ENCODE measurements around the gene ADAD1.

ADAD1 gene

DNA sequence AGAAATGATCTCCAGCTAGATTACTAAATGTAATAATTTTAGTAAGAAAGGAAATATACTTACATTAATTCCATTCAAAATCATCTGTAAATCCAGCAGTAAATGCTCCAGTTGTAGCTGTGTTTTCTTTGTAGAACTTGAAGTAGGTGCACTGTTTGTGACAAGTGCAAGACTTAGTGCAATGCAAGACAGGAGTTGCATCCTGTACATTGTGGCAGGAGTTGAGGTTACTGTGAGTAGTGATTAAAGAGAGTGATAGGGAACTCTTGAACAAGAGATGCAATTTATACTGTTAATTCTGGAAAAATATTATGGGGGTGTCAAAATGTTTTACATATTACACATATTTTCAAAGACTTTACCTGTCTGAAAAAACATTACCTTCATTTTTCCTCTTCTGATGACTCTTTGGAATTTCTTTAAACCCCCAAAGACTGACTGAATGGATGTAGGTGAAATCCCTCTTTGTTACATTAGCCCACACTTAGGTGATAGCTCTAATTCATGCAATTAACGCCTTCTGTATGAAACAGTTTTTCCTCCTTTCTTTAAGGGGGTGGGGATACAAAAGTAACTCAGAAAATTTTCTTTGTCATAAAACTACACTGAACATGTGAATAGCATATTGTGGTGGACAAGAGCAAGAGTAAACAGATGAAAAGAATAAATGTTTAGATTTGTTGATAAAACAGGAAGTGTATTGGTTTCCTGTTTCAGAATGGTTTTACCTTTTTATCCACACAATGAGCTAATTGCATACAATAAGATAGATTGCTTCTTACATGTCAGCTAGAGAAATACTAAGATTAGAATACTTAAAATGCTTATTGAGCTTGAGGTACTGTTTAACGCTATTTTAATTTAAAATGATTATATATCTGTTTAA lies 77.7 kb downstream of the ADAD1 start, which contains the start of gene IL2:
IL2 (minus strand) TSS at position 495 of the 886 bp plus-strand sequence; CDS start at position 210, 285 bp downstream.
- peak; percentile 21 for DNase-seq

DNA sequence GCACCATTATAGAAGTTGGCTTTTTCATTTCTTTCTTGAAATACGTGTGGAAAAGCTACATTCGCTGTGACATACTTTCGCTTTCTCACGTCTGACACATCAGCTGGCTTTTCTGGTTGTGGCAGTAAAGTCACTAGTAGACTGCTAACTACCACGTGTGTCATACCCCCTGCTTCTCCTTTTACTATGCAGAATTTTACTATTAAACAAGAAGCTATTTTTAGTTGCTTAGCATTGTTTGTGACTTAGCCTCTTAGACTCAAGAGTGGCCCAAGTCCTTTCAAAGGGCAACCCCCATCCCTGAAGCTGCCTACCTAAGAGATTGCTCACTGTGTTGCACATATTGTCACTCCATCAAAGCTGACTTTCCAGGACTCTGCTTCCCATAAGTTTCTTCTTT lies 79.8 kb downstream of the ADAD1 start:
- no peak for DNase-seq

DNA sequence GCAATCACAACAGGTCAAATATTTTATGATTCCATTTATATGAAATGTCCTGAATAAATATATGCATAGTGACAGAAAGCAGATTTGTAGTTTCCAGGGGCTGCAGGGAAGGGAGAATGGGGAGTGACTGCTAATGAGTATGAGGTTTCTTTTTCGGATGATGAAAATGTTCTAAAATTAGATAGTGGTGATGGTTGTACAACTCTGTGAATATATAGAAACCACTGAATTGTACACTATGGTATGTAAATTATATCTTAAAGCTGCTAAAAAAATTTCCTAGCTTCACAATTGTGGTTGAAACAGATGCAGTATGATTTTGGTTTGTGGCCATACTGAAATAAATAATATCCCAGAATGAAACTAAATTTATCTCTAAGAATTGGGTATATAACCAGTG lies 90.6 kb downstream of the ADAD1 start:
- no peak for DNase-seq

DNA sequence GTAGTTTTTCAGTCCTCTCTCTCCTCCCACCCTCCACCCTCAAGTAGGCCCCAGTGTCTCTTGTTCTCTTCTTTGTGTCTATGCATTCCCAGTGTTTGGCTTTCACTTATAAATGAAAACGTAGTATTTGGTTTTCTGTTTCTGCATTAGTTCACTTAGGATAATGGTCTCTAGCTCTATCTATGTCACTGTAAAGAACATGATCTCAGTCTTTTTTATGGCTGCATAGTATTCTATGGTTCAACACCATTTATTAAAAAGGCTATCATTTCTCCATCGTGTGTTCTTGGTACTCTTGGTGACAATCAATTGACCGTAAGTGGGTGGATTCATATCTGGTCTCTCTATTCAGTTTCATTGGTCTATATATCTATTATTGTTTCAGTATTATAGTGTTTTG lies 96.4 kb downstream of the ADAD1 start:
- no peak for DNase-seq

DNA sequence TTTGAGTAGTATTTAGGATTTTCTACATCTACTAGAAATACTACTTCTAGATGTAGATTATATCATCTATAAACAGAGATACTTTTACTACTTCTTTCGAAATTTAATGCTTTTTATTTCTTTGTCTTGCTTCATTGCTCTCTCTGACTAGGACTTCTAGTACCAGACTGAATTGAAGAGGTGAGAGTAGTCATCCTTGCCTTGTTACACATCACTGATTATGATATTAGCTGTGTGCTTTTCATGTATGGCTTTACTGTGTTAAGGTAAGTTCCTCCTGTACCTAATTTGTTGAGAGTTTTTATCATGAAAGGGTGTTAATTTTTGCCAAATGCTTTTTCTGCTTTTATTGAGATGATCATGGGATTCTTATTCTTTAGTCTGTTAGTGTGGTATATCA lies 97.3 kb downstream of the ADAD1 start:
- DNase-seq = no peak

DNA sequence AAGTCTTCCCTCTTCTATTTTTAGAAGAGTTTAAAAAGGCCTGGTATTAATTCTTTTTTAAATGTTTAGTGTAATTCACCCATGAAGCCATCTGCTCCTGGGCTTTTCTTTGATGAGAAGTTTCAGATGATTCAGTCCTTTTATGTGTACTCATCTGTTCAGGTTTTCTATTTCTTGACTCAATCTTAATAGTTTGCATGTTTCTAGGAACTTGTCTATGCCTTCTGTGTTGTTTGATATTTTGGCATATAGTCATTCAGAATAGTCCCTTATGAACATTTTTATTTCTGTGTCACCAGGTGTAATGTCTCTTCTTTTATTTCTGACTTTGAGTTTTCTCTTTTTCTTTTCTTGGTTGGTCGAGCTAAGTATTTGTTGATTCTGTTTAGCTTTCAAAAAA lies 97.9 kb downstream of the ADAD1 start:
- no peak for DNase-seq

Data from NCI-H774 (cell line).